NCI-H460 (cell line): ENCODE measurements around the gene PTPN7. TPM values are rescaled to one million over a fixed set of nuclear protein-coding genes. Genes with fewer than 3 reads are reported as not detected.
"Not testable (repeated sequence)": the region's sequence is repeated elsewhere in the genome, so short reads cannot be mapped to it uniquely, and the experiment has no call there.

ENCODE experiments used
- DNase-seq: peaks from one replicate; pipeline ENCODE4 v3.0.0-alpha.2; 2016; ENCODE audit warnings: low read depth; ENCODE audit errors: extremely low read depth
- total RNA-seq: library from RNA; depleted of rRNA; stranded (reverse); fragments of >200 nt; shearing (Covaris generic); gene quantifications from 2 replicates; pipeline ENCODE4 v1.2.3, GENCODE V29; 2014; rRNA removed

PTPN7 gene
- total RNA-seq, 1 experiment from 2014 or later = not detected

DNA sequence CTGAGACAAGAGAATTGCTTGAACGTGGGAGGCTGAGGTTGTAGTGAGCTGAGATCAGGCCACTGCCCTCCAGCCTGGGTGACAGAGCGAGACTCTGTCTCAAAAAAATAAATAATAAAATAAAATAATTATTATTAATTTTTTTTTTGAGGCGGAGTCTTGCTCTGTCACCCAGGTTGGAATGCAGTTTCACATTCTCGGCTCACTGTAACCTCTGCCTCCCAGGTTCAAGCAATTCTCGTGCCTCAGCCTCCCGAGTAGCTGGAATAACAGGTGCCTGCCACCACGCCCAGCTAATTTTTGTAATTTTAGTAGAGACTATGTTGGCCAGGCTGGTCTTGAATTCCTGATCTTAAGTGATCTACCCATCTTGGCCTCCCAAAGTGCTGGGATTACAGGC lies 48.8 kb downstream of the PTPN7 start:
- not testable (repeated sequence) for DNase-seq

DNA sequence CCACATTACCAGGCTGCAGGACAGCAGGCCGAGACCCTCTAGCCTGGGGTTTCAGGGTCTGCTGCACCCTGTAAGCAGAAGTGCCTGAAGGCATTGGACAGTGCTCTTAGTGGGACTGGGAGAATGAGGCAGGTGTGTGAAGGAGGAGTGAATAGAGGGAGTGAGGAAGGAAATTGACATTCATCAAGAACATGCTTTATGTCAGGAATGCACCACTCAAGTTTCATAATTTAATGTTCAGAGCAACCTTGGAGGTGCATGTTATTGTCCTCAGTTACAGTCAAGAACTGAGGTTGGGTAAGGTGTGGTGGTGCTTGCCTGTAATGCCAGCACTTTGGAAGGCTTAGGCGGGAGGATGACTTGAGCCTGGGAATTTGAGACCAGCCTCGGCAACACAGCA lies 49.4 kb downstream of the PTPN7 start:
- DNase-seq = no peak

DNA sequence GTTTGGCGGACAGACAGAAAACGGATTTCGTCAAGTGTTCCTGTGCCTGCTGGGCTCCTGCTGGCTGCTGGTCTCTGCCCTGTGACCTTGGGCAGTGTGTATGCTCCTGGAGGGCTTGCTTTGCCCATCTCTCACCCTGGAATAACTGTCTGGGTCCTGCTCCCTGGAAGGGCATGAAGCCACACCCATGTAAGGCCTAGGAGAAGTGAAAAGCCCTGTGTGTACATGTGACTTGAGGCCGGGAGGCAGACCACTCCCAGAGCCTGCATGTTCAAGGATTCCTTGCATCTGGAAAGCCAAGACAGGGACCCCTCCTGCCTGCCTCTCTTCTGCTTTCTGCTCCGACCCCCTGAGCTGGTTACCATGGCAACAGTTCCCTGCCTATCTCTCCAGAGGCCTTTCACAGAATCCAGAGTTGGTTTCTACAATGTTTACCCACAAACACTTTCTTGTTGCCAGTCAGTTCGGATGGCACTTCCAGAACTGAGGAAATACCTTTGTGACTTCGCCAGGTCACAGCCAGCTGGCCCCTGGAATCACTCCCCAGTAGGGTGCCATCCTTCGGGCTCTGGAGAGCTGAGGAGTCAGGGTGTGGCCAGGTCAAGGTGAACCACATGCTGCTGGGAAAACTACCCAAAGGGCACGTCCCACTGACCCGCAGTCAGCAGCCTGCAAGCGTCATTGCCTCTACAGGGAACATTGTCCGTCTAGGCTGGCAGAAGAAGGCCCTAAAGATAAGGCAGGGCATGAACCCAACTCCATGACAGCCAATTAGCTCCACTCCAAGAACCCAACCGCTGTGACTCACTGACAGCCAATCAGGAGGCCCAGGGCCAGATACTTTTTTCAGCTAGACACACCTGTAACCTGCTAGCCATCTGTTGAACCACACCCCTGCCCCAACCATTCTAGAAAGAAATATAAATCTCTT lies 52.3 kb downstream of the PTPN7 start:
- DNase-seq = no peak

DNA sequence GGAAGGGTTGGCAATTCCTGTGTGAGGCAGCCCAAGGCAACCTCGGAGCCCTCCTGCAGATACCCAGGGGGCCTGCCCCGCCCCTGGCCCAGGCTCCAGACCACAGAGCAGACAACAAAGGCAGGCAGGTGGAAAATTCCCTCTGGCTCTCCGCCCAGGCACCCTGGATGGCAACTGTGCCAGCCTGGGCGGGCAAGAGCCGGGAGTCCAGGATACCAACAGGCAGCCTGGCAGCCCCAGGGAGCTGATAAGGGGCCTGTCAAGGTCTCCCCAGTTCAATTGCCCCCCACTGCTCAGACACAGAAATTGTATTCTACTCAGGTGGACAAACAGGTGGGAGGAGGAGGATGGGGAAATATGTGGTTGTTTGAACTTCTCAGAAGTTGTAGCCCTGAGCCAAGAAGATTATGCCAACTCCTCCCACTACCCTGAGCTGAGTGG lies 53.1 kb downstream of the PTPN7 start:
- no peak for DNase-seq

DNA sequence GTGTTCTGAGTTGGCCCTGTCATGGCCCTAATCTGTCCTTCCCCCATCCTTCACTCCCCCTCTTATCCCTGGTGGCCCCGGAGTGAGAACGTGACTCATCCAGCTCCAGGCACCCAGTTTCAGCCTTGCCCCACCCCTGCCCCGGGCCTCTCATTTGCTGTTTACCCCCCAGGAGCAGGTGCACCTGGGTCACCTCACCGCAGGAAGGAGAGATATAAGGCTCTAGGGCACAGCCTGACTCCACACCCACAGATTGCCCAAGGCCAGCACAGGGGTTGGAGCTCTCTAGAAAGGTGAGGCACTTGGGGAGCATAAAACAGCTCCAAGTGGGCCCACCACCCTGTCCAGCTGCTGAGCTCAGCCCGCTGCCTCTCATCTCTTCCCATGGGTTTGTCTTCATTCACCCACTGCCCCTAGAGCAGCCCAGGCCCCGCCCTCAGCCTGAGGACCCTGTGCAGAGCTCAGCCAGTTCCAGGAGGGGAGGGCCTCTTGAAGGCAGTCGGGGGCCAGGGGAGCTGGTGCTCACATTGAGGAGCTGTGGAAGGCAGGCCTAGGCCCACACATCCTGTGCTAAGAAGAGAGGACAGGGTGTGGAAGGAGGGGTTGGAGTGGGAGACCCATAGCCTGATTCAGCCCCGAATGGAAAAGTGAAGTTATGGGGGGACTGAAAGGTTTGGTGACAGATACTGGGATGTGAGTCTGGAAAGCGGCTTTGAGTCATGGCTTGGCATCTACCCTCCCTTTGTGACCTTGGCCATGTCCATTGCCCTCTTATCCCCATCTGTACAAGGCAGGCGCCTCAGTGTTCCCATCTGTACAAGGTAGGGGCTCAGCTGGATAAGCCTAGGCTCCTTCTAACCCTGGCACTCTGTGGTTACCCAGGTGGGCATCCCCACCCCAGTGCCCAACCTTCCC lies 53.8 kb downstream of the PTPN7 start:
- no peak for DNase-seq

DNA sequence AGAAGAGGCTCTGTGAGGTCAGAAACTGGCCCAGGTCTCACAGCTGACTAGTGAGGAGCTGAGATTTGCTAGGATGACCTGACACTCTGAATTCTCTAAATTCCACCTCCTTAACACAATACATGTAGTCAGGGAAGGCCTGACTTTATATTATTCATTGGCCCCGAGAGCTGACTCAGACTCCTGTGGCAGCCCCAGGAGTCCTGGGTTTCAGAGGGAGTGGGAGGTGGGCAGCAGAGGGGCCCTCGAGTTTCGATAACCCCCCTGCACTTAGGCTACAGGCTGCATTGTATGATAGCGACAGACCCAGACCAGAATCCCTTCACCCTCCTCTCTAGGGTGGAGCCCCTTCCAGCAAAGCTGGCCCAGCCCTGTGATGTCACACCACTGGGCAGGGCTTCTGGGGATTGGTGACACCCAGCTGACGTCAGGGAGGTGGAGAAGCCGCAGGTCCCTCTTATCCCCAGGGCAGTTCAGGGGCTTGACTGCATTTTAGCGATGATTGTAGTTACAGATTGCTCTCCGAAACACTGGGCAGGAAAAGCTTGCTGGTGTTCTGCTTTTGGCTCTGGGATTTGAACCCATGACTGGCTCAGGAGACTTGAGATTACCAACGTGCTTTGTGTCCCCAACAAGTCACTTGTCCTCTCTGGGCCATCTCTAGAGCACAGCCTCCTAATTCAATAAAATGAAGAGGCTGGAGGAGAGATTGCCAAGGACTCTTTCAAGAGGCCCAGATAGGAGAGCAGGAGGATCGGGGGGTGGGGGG lies 54.6 kb downstream of the PTPN7 start:
- peak; percentile 66 for DNase-seq

DNA sequence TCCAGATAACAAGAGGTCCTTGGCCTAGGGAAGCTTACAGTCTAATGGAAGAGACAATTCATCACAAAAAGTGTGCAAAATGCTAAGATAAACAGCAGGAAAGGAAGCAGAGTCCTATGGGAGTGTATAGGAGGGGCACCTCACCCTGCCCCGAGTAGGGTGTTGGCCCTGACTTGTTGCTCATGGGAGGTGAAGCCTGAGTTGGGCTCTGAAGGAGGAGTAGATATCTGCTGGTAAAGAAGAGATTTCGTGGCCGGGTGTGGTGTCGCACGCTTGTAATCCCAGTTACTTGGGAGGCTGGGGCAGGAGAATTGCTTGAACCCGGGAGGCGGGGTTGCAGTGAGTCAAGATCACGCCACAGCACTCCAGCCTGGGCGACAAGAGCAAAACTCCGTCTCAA lies 56.3 kb downstream of the PTPN7 start:
- no peak for DNase-seq

DNA sequence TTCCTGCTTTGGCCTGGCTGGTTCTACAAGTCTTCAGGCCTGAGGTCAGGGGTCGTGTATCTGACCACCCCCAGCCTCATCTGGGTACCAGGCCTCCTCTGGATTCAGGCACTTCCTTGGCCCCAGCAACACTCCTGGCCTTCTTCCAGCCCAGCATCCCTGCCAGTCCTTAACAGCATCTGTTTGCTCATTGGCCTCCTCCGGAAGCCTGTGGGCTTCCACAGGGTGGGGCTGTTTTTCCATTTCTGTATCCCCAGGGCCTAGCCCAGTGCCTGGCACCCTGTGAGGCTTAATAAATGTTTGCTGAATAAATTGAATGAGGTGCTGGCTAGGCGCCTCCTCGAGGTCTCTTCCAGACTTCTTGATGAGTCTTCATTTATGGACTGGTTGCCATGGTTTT lies 59.2 kb downstream of the PTPN7 start:
- DNase-seq = no peak

Other genes starting within 250 kb of the PTPN7 start
- not detected in 2 replicates for gene LMOD1, start 214.1 kb downstream of the PTPN7 start, total RNA-seq
- 116 and 136 TPM in 2 replicates for gene TIMM17A, start 205.1 kb downstream of the PTPN7 start, total RNA-seq
- 153 and 155 TPM in 2 replicates for gene RNPEP, start 178.0 kb downstream of the PTPN7 start, total RNA-seq
- 0.61 and 0.99 TPM in 2 replicates for gene ELF3, start 150.0 kb downstream of the PTPN7 start, total RNA-seq
- gene GPR37L1, start 37.7 kb downstream of the PTPN7 start, total RNA-seq = not detected in 2 replicates
- 43.8 and 46.6 TPM in 2 replicates for gene ARL8A, start 15.9 kb downstream of the PTPN7 start, total RNA-seq
- gene LGR6, start 33.2 kb upstream of the PTPN7 start, total RNA-seq = 0.15 and 0.46 TPM in 2 replicates
- gene UBE2T, start 181.3 kb upstream of the PTPN7 start, total RNA-seq = 125 and 129 TPM in 2 replicates
- gene PPP1R12B, start 188.1 kb upstream of the PTPN7 start, total RNA-seq = 16.4 and 16.6 TPM in 2 replicates